DND-41 (cell line): ENCODE results near the gene UBD.
A peak's percentile ranks its signal among the peaks of the same experiment; 100 is the strongest.

ENCODE experiments used
- ATAC-seq: fragments of 200-7000 bp; cut with Tn5 transposase; 3 replicates; pipeline ENCODE4 v1.9.1; 2021; ENCODE audit warnings: low read depth; ENCODE audit not compliant: insufficient read depth
- DNase-seq: peaks from one replicate; pipeline ENCODE4 v3.0.0-alpha.2; 2020
- H2AFZ ChIP-seq: 2 replicates; pipeline ENCODE4 v1.6.0; 2012; ENCODE audit warnings: low read depth, low read length
- H3K27ac ChIP-seq: 2 replicates; pipeline ENCODE4 v1.5.1; 2012; ENCODE audit warnings: low read length, inconsistent platforms
- H3K27me3 ChIP-seq: fragments of 200-600 bp; sonication (generic); 2 replicates; pipeline ENCODE4 v1.6.0; 2012; ENCODE audit warnings: low read length, mild to moderate bottlenecking, inconsistent platforms; ENCODE audit not compliant: insufficient read depth, poor library complexity
- H3K36me3 ChIP-seq: 2 replicates; pipeline ENCODE4 v1.5.1; 2012; ENCODE audit warnings: low read length, inconsistent platforms; ENCODE audit not compliant: insufficient read depth
- H3K4me1 ChIP-seq: 2 replicates; pipeline ENCODE4 v1.5.1; 2012; ENCODE audit warnings: mild to moderate bottlenecking, low read length; ENCODE audit not compliant: insufficient read depth
- H3K4me2 ChIP-seq: 2 replicates; pipeline ENCODE4 v1.6.0; 2012; ENCODE audit warnings: mild to moderate bottlenecking, moderate library complexity, low read length, inconsistent platforms; ENCODE audit not compliant: insufficient read depth
- H3K4me3 ChIP-seq, 2 experiments: fragments of 200-600 bp in 1 of 2; shearing (Covaris generic) in 1 of 2; 2 replicates each; pipeline ENCODE4 v1.5.1; 2012 to 2016; ENCODE audit warnings: inconsistent platforms in 2 of 2, low read length in 2 of 2, mild to moderate bottlenecking in 2 of 2, low read depth in 1 of 2, moderate library complexity in 1 of 2
- H3K79me2 ChIP-seq: 2 replicates; pipeline ENCODE4 v1.6.0; 2012; ENCODE audit warnings: low read length, inconsistent platforms; ENCODE audit not compliant: insufficient read depth
- H3K9ac ChIP-seq: 2 replicates; pipeline ENCODE4 v1.6.0; 2012; ENCODE audit warnings: low read depth, mild to moderate bottlenecking, inconsistent platforms, low read length, moderate library complexity
- H3K9me3 ChIP-seq: 2 replicates; pipeline ENCODE4 v1.5.1; 2012; ENCODE audit warnings: low read length, moderate library complexity, mild to moderate bottlenecking, inconsistent platforms; ENCODE audit not compliant: insufficient read depth, severe bottlenecking
- H4K20me1 ChIP-seq: 2 replicates; pipeline ENCODE4 v1.6.0; 2012; ENCODE audit warnings: low read length; ENCODE audit not compliant: insufficient read depth
- CTCF ChIP-seq: IDR thresholded peaks from 2 replicates; pipeline ENCODE4 v1.5.1; 2012; ENCODE audit warnings: borderline replicate concordance, low read length, moderate library complexity, mild to moderate bottlenecking; ENCODE audit not compliant: poor library complexity, severe bottlenecking; ENCODE audit errors: extremely low read depth
- EZH2 ChIP-seq: IDR thresholded peaks from 3 replicates; pipeline ENCODE4 v1.6.1; 2012; ENCODE audit warnings: borderline replicate concordance, low read depth, mild to moderate bottlenecking, moderate library complexity, low read length, inconsistent platforms; ENCODE audit not compliant: severe bottlenecking

Gene UBD

DNA sequence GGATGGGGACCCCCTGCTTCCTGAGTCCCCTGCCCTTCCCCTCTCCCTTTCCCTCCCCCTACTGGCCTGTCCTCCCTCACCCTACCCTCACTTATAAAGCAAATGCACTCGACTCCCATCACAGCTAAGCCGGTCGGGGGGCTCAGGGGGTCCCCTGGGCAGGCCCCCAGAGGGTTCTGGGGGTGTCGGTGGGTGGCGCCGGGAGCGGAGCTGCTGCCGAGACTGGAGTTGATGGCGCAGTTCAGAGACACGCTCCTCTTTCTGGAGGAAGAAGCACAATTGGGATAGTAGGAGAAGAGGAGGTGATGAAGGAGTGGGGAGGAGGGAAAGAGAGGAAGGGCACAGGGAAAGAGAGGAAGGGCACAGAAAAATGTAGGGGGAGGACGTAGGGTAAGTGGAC, 43.9 kb upstream of the UBD start:
- no peak overlapping the region for H2AFZ ChIP-seq
- no peak overlapping the region for H3K4me3 ChIP-seq
- H3K9me3 ChIP-seq, result no peaks in the 10 kb centered on the region
- TF ChIP-seq CTCF (no peak), EZH2 (no peak)
- H3K9ac ChIP-seq, result no peak overlapping the region
- no peaks in the 10 kb centered on the region for H3K79me2 ChIP-seq
- H4K20me1 ChIP-seq, result no peaks in the 10 kb centered on the region
- H3K4me2 ChIP-seq, result no peak overlapping the region
- H3K36me3 ChIP-seq, result peaks cover 44% of the 10 kb centered on the region
- no peak for ATAC-seq
- no peaks in the 10 kb centered on the region for H3K4me1 ChIP-seq
- no peaks in the 10 kb centered on the region for H3K27me3 ChIP-seq
- H3K27ac ChIP-seq, result no peak overlapping the region
- no peak for DNase-seq

DNA sequence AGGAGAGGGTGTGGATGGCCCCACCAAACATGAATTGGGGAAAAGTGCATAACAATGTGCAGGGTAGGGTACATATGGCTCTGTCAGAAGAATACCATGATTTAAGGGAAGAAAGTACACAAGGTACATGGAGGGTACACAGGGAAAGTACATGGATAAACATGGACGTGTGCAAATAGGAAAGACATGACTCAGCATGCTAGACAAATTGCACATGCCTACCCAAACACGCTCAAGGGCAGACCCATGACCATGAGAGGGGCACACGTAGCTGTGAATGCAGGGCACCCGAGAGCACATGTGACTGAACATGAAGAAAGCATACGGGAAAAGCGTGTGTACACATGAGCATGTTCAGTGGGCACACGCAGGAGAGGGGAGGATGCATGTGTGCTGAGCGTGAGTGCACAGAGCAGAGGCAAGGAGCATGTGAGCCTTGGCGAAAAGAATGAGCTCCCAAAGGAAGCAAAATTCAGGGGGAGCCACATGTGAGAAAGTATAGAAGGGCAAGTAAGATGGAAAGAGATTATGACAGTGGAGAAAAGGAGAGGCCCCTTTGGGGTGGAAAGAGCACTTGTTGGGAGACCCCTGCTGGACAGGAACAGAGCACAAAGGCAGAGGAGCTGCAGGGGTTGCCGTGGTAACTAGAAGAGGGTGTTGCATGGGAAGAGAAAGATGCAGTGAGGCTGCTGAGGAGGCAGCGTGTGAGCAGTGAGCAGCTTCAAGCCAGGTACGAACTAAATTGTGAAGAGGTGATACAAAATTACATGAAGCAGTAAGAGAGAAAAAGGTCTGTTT, 43.2 kb upstream of the UBD start:
- ATAC-seq (peak; percentile 68; the same call in 2 of the 3 replicates), DNase-seq (peak; percentile 31)
- Histone ChIP-seq H2AFZ (no peak overlapping the region), H3K9ac (no peak overlapping the region), H3K4me2 (no peak overlapping the region), H3K79me2 (no peaks in the 10 kb centered on the region), H3K27ac (no peak overlapping the region), H3K4me1 (no peaks in the 10 kb centered on the region), H3K27me3 (no peaks in the 10 kb centered on the region), H3K9me3 (no peaks in the 10 kb centered on the region), H3K36me3 (peaks cover 40% of the 10 kb centered on the region), H3K4me3 (no peak overlapping the region), H4K20me1 (no peaks in the 10 kb centered on the region)
- TF ChIP-seq CTCF (peak; percentile 41), EZH2 (no peak)

GRCh38 chr6:29598172-29598747, 38.7 kb upstream of the UBD start:
- H3K27me3 ChIP-seq, result peaks cover 7% of the 10 kb centered on the region
- H3K36me3 ChIP-seq, result peaks cover 8% of the 10 kb centered on the region; the same call in 1 of the 2 replicates
- no peak overlapping the region for H3K27ac ChIP-seq
- TF ChIP-seq CTCF (no peak), EZH2 (no peak)
- no peak overlapping the region for H3K4me3 ChIP-seq
- no peak overlapping the region for H3K4me2 ChIP-seq
- no peaks in the 10 kb centered on the region for H3K9me3 ChIP-seq
- no peaks in the 10 kb centered on the region for H3K79me2 ChIP-seq
- no peak for DNase-seq
- H2AFZ ChIP-seq, result no peak overlapping the region
- no peaks in the 10 kb centered on the region for H3K4me1 ChIP-seq
- H4K20me1 ChIP-seq, result no peaks in the 10 kb centered on the region
- H3K9ac ChIP-seq, result no peak overlapping the region
- no peak for ATAC-seq
